GM12875 (cell line): ENCODE data around the gene ENC1.

Experiments used
- H3K4me3 ChIP-seq: one replicate; pipeline ENCODE4 v1.5.1; 2011; ENCODE audit warnings: low read depth, low read length, control low read depth
- CTCF ChIP-seq: IDR thresholded peaks from 2 replicates; pipeline ENCODE4 v1.5.1; 2011; ENCODE audit warnings: low read depth, mild to moderate bottlenecking, control low read depth, inconsistent platforms, low read length, moderate library complexity, borderline replicate concordance; ENCODE audit not compliant: insufficient read depth

Gene ENC1

GRCh38 chr5:74643111-74643562 is 2.6 kb upstream of the ENC1 start:
- no peak overlapping the region for H3K4me3 ChIP-seq
- TF ChIP-seq CTCF, result no peak

GRCh38 chr5:74642543-74642863 is 2.0 kb upstream of the ENC1 start:
- no peak for TF ChIP-seq CTCF
- H3K4me3 ChIP-seq, result no peak overlapping the region

GRCh38 chr5:74641735-74642542 is 1.4 kb upstream of the ENC1 start:
- H3K4me3 ChIP-seq, result peak overlapping the region; percentile 94
- peak; percentile 44; the same call in 1 of the 2 replicates for TF ChIP-seq CTCF

GRCh38 chr5:74640954-74641734 is 616 bp upstream of the ENC1 start:
- TF ChIP-seq CTCF, result no peak
- H3K4me3 ChIP-seq, result peak overlapping the region; percentile 94

GRCh38 chr5:74639807-74640449 is 600 bp downstream of the ENC1 start:
- peak; percentile 50 for TF ChIP-seq CTCF

GRCh38 chr5:74638970-74639806 is 1.3 kb downstream of the ENC1 start:
- peak overlapping the region; percentile 94 for H3K4me3 ChIP-seq
- TF ChIP-seq CTCF, result no peak

More at GRCh38 chr5:74639807-74640449, 600 bp downstream of the ENC1 start:
- H3K4me3 ChIP-seq, result peak overlapping the region; percentile 94
